ENCODE measurements around the gene HSPA12A. TPM values are rescaled to one million over a fixed set of nuclear protein-coding genes. Genes with fewer than 3 reads are reported as not detected.

HSPA12A gene
- polyA plus RNA-seq, 1 experiment: 20.5 TPM

DNA sequence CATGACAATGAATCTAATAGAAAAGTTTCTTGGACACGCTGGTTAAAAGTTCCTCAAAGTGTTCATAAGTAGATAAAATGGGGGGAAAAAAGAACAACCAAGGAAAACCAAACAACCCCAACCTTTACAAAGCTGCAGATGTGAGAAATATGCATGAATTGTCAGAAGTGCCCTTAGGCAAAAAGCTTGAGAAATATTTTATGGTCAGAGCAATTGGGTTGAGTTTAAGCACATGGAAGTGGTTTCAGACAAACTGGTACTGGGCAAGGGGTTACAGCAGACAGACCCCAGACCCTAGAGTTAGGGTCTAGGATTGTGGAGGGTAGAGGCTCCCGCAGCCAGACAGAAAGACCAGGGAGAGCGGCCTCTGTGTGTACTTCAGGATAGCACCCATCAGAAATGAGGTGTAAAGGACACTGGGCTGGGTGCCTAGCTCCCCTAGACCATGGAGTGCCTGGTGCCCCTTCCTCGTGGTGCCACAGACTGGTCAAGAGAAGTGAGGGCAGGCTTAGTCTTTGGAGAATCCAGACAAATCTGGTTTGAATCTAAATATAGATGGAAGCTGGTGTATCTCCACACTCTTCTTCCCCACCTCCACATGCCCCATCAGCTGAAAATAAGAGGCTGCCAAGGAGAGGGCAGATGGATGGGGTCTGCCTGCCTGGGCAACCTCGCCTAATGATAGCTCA lies 84.4 kb downstream of the HSPA12A start:
- H3K27ac ChIP-seq (ENCODE audit: low read depth, low read length): no peak overlapping the region
- no peak for DNase-seq (ENCODE audit: low read depth, low spot score)
- peaks cover 12% of the 10 kb centered on the region for H3K27me3 ChIP-seq (ENCODE audit: control insufficient read depth, insufficient read depth, low read length)
- no peak for TF ChIP-seq CTCF (IDR thresholded peaks at IDR 0.05; ENCODE audit: low read depth, low read length)
- H3K4me3 ChIP-seq (ENCODE audit: low read depth, low read length): no peak overlapping the region
- ChIA-PET CTCF (interaction anchor here (1.2 kb wide), 1 partner anchor 130 kb away, joined by 3 read pairs; no protein-coding TSS in a partner anchor), POLR2A (interaction anchor here (0.5 kb wide), 1 partner anchor 11 kb away, joined by 6 read pairs; no protein-coding TSS in a partner anchor)
- H3K9me3 ChIP-seq (ENCODE audit: control insufficient read depth, insufficient read depth, low read length): no peaks in the 10 kb centered on the region

GRCh38 chr10:116656044-116656443 lies 86.3 kb downstream of the HSPA12A start:
- ChIA-PET CTCF (no interaction called here), POLR2A (no interaction called here)
- no peaks in the 10 kb centered on the region for H3K9me3 ChIP-seq (ENCODE audit: control insufficient read depth, insufficient read depth, low read length)
- no peak for DNase-seq (ENCODE audit: low read depth, low spot score)
- H3K27me3 ChIP-seq (ENCODE audit: control insufficient read depth, insufficient read depth, low read length): peaks cover 14% of the 10 kb centered on the region
- H3K27ac ChIP-seq (ENCODE audit: low read depth, low read length): no peak overlapping the region
- no peak for TF ChIP-seq CTCF (IDR thresholded peaks at IDR 0.05; ENCODE audit: low read depth, low read length)
- no peak overlapping the region for H3K4me3 ChIP-seq (ENCODE audit: low read depth, low read length)

DNA sequence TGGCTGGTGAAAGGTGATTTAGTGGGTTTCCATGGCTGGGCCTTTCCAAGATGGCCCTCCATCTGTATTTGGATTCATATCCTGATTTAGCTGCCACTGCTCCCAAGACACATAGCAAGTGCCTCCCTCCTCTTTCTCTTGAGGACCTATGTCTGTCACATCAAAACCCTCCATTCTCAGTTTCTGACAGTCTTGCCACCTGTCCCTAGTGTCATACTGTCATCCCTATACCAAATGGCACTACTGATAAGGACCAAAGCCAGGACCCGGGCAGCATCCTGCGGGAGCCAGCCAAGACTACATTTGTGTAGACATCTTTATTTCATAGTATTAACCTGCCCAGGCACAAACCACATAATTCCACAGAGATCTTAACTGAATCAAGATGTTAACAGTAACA lies 86.8 kb downstream of the HSPA12A start:
- DNase-seq (ENCODE audit: low read depth, low spot score): no peak
- ChIA-PET POLR2A (no interaction called here), CTCF (interaction anchor here (1.0 to 1.8 kb wide), 2 partner anchors 16 to 133 kb away, joined by 4 to 6 read pairs; no protein-coding TSS in a partner anchor)
- Histone ChIP-seq H3K9me3 (ENCODE audit: control insufficient read depth, insufficient read depth, low read length) (no peaks in the 10 kb centered on the region), H3K27me3 (ENCODE audit: control insufficient read depth, insufficient read depth, low read length) (peaks cover 14% of the 10 kb centered on the region), H3K27ac (ENCODE audit: low read depth, low read length) (no peak overlapping the region), H3K4me3 (ENCODE audit: low read depth, low read length) (no peak overlapping the region)
- no peak for TF ChIP-seq CTCF (IDR thresholded peaks at IDR 0.05; ENCODE audit: low read depth, low read length)

GRCh38 chr10:116654816-116655215 lies 87.5 kb downstream of the HSPA12A start:
- Histone ChIP-seq H3K27ac (ENCODE audit: low read depth, low read length) (no peak overlapping the region), H3K9me3 (ENCODE audit: control insufficient read depth, insufficient read depth, low read length) (no peaks in the 10 kb centered on the region), H3K4me3 (ENCODE audit: low read depth, low read length) (no peak overlapping the region), H3K27me3 (ENCODE audit: control insufficient read depth, insufficient read depth, low read length) (peaks cover 14% of the 10 kb centered on the region)
- no peak for DNase-seq (ENCODE audit: low read depth, low spot score)
- peak; percentile 38 for TF ChIP-seq CTCF (IDR thresholded peaks at IDR 0.05; ENCODE audit: low read depth, low read length)
- ChIA-PET CTCF (interaction anchor here (0.6 to 1.8 kb wide), 3 partner anchors 17 to 184 kb away, joined by 4 to 10 read pairs (median 6); no protein-coding TSS in a partner anchor), POLR2A (no interaction called here)

DNA sequence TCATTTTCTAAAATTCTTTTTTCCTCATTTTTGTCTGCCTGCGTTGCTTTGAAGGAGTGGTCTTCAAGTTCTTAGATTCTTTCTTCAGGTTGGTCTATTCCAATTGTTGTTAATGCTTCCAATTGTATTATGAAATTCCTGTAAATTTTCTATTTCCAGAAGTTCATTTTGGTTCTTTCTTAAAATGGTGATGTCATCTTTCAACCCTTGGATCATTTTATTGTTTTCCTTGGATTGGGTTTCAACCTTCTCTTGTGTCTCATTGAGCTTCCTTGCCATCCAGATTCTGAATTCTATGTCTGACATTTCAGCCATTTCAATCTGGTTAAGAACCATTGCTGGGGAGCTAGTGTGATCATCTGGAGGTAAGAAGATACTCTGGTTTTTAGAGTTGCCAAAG lies 88.5 kb downstream of the HSPA12A start:
- H3K4me3 ChIP-seq (ENCODE audit: low read depth, low read length): no peak overlapping the region
- POLR2A ChIA-PET: no interaction called here
- CTCF ChIA-PET: interaction anchor here (1.8 kb wide), 1 partner anchor 18 kb away, joined by 6 read pairs; no protein-coding TSS in a partner anchor
- DNase-seq (ENCODE audit: low read depth, low spot score): no peak
- H3K9me3 ChIP-seq (ENCODE audit: control insufficient read depth, insufficient read depth, low read length): no peaks in the 10 kb centered on the region
- no peak overlapping the region for H3K27ac ChIP-seq (ENCODE audit: low read depth, low read length)
- peaks cover 12% of the 10 kb centered on the region for H3K27me3 ChIP-seq (ENCODE audit: control insufficient read depth, insufficient read depth, low read length)
- no peak for TF ChIP-seq CTCF (IDR thresholded peaks at IDR 0.05; ENCODE audit: low read depth, low read length)
